ENCODE measurements around the gene RTCB. TPM values are rescaled to one million over a fixed set of nuclear protein-coding genes. Genes with fewer than 3 reads are reported as not detected.

Gene RTCB
- polyA plus RNA-seq, 1 of the 3 experiments (the other 2 are of a cell fraction): 89.6 TPM

DNA sequence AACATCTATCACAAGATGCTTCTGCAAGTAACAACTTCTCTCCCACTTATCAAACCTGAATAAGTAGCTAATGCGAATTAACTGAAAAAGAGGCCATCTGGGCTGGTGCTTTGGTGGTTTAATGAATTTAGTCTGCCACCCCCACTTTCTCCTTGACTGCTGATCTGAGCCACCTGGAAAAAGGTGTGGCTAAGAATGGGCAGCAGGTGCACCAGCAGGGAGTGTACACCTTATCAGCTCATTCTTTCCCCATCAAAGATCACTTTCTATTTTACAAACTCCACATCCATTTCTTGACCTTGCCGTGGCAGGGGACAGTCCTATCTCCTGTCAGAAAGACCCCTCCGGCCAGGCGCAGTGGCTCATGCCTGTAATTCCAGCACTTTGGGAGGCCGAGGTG lies 47.8 kb downstream of the RTCB start:
- POLR2A ChIA-PET: no interaction called here

DNA sequence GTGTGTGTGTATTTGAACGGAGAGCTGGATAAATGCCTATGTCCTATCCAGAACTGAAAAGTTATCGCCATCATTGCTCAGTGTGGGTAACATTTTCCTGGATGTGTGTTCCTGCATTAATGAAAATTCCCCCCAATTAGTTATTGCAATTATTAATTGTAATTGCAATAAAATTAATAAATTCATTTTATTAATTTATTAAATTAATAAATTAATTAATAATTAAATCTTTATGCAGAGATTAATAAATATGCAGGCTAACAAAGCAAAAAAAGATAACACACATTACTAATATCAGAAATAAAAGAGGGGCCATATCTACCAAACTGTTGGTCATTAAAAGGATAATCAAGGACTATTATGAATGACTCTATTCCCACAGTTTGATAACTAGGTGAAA lies 50.8 kb downstream of the RTCB start:
- Histone ChIP-seq H3K9me2 (no peaks in the 10 kb centered on the region), H3F3A (replicated peaks; ENCODE audit: insufficient read depth) (no peaks in the 10 kb centered on the region), H4K20me1 (ENCODE audit: insufficient read depth) (no peaks in the 10 kb centered on the region), H3K4me1 (ENCODE audit: control insufficient read depth in 1 of 2, insufficient read depth in 2 of 2, low read depth in 1 of 2, low read length in 1 of 2) (no peaks in the 10 kb centered on the region), H3K4me3 (ENCODE audit: low read depth in 2 of 2, low read length in 1 of 2) (no peak overlapping the region), H3K9ac (no peak overlapping the region), H3K9me3 (no peaks in the 10 kb centered on the region), H3K79me2 (ENCODE audit: insufficient read depth) (no peaks in the 10 kb centered on the region), H3K36me3 (replicated peaks in 1 of 2; ENCODE audit: control insufficient read depth in 1 of 2, insufficient read depth in 2 of 2, low read length in 1 of 2) (no peaks in the 10 kb centered on the region), H3K27me3 (ENCODE audit: insufficient read depth) (no peaks in the 10 kb centered on the region; the same call in 1 of the 2 replicates), H3K4me2 (no peak overlapping the region), H3K27ac (ENCODE audit: low read depth in 2 of 2, low read length in 1 of 2) (no peak overlapping the region), H2AFZ (ENCODE audit: low read depth) (no peak overlapping the region)
- ChIA-PET POLR2A (no interaction called here), CTCF (no interaction called here)
- DNase-seq: no peak
- TF ChIP-seq ELF1 (IDR thresholded peaks at IDR 0.05): no peak
- TF ChIP-seq TCF12 (IDR thresholded peaks at IDR 0.05): no peak
- TF ChIP-seq RAD21 (IDR thresholded peaks at IDR 0.05; ENCODE audit: low read length): no peak
- no peak for TF ChIP-seq MEF2A (IDR thresholded peaks at IDR 0.05; ENCODE audit: borderline replicate concordance, low read depth)
- no peak for TF ChIP-seq GATA2 (CRISPR knock-in tag; IDR thresholded peaks at IDR 0.05)
- TF ChIP-seq, protein P1, sequence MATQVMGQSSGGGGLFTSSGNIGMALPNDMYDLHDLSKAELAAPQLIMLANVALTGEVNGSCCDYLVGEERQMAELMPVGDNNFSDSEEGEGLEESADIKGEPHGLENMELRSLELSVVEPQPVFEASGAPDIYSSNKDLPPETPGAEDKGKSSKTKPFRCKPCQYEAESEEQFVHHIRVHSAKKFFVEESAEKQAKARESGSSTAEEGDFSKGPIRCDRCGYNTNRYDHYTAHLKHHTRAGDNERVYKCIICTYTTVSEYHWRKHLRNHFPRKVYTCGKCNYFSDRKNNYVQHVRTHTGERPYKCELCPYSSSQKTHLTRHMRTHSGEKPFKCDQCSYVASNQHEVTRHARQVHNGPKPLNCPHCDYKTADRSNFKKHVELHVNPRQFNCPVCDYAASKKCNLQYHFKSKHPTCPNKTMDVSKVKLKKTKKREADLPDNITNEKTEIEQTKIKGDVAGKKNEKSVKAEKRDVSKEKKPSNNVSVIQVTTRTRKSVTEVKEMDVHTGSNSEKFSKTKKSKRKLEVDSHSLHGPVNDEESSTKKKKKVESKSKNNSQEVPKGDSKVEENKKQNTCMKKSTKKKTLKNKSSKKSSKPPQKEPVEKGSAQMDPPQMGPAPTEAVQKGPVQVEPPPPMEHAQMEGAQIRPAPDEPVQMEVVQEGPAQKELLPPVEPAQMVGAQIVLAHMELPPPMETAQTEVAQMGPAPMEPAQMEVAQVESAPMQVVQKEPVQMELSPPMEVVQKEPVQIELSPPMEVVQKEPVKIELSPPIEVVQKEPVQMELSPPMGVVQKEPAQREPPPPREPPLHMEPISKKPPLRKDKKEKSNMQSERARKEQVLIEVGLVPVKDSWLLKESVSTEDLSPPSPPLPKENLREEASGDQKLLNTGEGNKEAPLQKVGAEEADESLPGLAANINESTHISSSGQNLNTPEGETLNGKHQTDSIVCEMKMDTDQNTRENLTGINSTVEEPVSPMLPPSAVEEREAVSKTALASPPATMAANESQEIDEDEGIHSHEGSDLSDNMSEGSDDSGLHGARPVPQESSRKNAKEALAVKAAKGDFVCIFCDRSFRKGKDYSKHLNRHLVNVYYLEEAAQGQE (IDR thresholded peaks at IDR 0.05; ENCODE audit: low read depth, low read length): no peak
- TF ChIP-seq, protein P2, sequence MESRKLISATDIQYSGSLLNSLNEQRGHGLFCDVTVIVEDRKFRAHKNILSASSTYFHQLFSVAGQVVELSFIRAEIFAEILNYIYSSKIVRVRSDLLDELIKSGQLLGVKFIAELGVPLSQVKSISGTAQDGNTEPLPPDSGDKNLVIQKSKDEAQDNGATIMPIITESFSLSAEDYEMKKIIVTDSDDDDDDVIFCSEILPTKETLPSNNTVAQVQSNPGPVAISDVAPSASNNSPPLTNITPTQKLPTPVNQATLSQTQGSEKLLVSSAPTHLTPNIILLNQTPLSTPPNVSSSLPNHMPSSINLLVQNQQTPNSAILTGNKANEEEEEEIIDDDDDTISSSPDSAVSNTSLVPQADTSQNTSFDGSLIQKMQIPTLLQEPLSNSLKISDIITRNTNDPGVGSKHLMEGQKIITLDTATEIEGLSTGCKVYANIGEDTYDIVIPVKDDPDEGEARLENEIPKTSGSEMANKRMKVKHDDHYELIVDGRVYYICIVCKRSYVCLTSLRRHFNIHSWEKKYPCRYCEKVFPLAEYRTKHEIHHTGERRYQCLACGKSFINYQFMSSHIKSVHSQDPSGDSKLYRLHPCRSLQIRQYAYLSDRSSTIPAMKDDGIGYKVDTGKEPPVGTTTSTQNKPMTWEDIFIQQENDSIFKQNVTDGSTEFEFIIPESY (IDR thresholded peaks at IDR 0.05; ENCODE audit: borderline replicate concordance, low read depth): no peak
- TF ChIP-seq, protein P3, sequence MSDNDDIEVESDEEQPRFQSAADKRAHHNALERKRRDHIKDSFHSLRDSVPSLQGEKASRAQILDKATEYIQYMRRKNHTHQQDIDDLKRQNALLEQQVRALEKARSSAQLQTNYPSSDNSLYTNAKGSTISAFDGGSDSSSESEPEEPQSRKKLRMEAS (IDR thresholded peaks at IDR 0.05; ENCODE audit: low read depth): no peak
- TF ChIP-seq NFIC (IDR thresholded peaks at IDR 0.05; ENCODE audit: borderline replicate concordance): no peak
- no peak for TF ChIP-seq TEAD4 (IDR thresholded peaks at IDR 0.05; ENCODE audit: borderline replicate concordance, insufficient read depth)
- TF ChIP-seq, protein P4, sequence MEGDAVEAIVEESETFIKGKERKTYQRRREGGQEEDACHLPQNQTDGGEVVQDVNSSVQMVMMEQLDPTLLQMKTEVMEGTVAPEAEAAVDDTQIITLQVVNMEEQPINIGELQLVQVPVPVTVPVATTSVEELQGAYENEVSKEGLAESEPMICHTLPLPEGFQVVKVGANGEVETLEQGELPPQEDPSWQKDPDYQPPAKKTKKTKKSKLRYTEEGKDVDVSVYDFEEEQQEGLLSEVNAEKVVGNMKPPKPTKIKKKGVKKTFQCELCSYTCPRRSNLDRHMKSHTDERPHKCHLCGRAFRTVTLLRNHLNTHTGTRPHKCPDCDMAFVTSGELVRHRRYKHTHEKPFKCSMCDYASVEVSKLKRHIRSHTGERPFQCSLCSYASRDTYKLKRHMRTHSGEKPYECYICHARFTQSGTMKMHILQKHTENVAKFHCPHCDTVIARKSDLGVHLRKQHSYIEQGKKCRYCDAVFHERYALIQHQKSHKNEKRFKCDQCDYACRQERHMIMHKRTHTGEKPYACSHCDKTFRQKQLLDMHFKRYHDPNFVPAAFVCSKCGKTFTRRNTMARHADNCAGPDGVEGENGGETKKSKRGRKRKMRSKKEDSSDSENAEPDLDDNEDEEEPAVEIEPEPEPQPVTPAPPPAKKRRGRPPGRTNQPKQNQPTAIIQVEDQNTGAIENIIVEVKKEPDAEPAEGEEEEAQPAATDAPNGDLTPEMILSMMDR (IDR thresholded peaks at IDR 0.05): no peak
- 90% methylated on average over 2 of the region's 2 CpGs for WGBS (ENCODE audit: low lambda C conversion rate)

More for the DNA sequence above, 47.8 kb downstream of the RTCB start:
- CTCF ChIA-PET: interaction anchor here (0.7 kb wide), 1 partner anchor 25 kb away, joined by 3 read pairs; no protein-coding TSS in a partner anchor
- no peak overlapping the region for H3K4me2 ChIP-seq
- TF ChIP-seq RFX5 (IDR thresholded peaks at IDR 0.05; ENCODE audit: low read length) (no peak), ELF1 (IDR thresholded peaks at IDR 0.05) (no peak), JUND (IDR thresholded peaks at IDR 0.05) (no peak), TAF1 (IDR thresholded peaks at IDR 0.05; ENCODE audit: borderline replicate concordance, low read depth, low read length) (no peak), NRF1 (IDR thresholded peaks at IDR 0.05; ENCODE audit: low read depth, low read length) (no peak), CHD2 (IDR thresholded peaks at IDR 0.05; ENCODE audit: low read length, partially characterized antibody) (no peak), MXI1 (IDR thresholded peaks at IDR 0.05; ENCODE audit: low read depth, low read length) (no peak), TCF12 (IDR thresholded peaks at IDR 0.05) (no peak), MEF2A (IDR thresholded peaks at IDR 0.05; ENCODE audit: borderline replicate concordance, low read depth) (no peak)
- TF ChIP-seq, protein P5, sequence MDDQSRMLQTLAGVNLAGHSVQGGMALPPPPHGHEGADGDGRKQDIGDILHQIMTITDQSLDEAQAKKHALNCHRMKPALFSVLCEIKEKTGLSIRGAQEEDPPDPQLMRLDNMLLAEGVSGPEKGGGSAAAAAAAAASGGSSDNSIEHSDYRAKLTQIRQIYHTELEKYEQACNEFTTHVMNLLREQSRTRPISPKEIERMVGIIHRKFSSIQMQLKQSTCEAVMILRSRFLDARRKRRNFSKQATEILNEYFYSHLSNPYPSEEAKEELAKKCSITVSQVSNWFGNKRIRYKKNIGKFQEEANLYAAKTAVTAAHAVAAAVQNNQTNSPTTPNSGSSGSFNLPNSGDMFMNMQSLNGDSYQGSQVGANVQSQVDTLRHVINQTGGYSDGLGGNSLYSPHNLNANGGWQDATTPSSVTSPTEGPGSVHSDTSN (IDR thresholded peaks at IDR 0.05): no peak
- TF ChIP-seq, protein P6, sequence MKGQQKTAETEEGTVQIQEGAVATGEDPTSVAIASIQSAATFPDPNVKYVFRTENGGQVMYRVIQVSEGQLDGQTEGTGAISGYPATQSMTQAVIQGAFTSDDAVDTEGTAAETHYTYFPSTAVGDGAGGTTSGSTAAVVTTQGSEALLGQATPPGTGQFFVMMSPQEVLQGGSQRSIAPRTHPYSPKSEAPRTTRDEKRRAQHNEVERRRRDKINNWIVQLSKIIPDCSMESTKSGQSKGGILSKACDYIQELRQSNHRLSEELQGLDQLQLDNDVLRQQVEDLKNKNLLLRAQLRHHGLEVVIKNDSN (IDR thresholded peaks at IDR 0.05; ENCODE audit: borderline replicate concordance, low read depth): no peak
- H3K79me2 ChIP-seq (ENCODE audit: insufficient read depth): no peaks in the 10 kb centered on the region
- no peaks in the 10 kb centered on the region for H3K9me3 ChIP-seq
- H3K9me2 ChIP-seq: no peaks in the 10 kb centered on the region
- H3K4me3 ChIP-seq (ENCODE audit: low read depth in 2 of 2, low read length in 1 of 2): no peak overlapping the region
- no peaks in the 10 kb centered on the region for H3K36me3 ChIP-seq (replicated peaks in 1 of 2; ENCODE audit: control insufficient read depth in 1 of 2, insufficient read depth in 2 of 2, low read length in 1 of 2)
- no peaks in the 10 kb centered on the region; the same call in 1 of the 2 replicates for H3K27me3 ChIP-seq (ENCODE audit: insufficient read depth)
- 61% methylated on average over 5 of the region's 5 CpGs for WGBS (ENCODE audit: low lambda C conversion rate)
- no peaks in the 10 kb centered on the region for H3F3A ChIP-seq (replicated peaks; ENCODE audit: insufficient read depth)
- H3K9ac ChIP-seq: no peak overlapping the region
- H3K27ac ChIP-seq (ENCODE audit: low read depth in 2 of 2, low read length in 1 of 2): no peak overlapping the region
- no peaks in the 10 kb centered on the region for H3K4me1 ChIP-seq (ENCODE audit: control insufficient read depth in 1 of 2, insufficient read depth in 2 of 2, low read depth in 1 of 2, low read length in 1 of 2)
- H2AFZ ChIP-seq (ENCODE audit: low read depth): no peak overlapping the region
- no peaks in the 10 kb centered on the region for H4K20me1 ChIP-seq (ENCODE audit: insufficient read depth)
- DNase-seq: no peak
